HEK293 (cell line): ENCODE results near the gene SLC66A2.

Experiments used
- CTCF ChIP-seq: fragments of 450-650 bp; formaldehyde crosslinking; IDR thresholded peaks from 2 replicates; pipeline ENCODE4 v1.5.1; 2016; ENCODE audit warnings: missing biosample characterization, missing genetic modification characterization
- REST ChIP-seq: fragments of 450-650 bp; formaldehyde crosslinking; IDR thresholded peaks from 2 replicates; pipeline ENCODE4 v1.5.1; 2016; ENCODE audit warnings: missing biosample characterization, missing genetic modification characterization
- SCRT2 ChIP-seq: fragments of 450-650 bp; formaldehyde crosslinking; IDR thresholded peaks from 2 replicates; pipeline ENCODE4 v1.5.1; 2016; ENCODE audit warnings: missing biosample characterization, missing genetic modification characterization
- ZBTB1 ChIP-seq: fragments of 450-650 bp; formaldehyde crosslinking; IDR thresholded peaks from 2 replicates; pipeline ENCODE4 v1.5.1; 2016; ENCODE audit warnings: missing biosample characterization, missing genetic modification characterization
- ZNF146 ChIP-seq: fragments of 450-650 bp; formaldehyde crosslinking; IDR thresholded peaks from 2 replicates; pipeline ENCODE4 v1.5.1; 2016; ENCODE audit warnings: missing biosample characterization, missing genetic modification characterization
- ZNF24 ChIP-seq: fragments of 450-650 bp; formaldehyde crosslinking; IDR thresholded peaks from 2 replicates; pipeline ENCODE4 v1.5.1; 2016; ENCODE audit warnings: missing biosample characterization, missing genetic modification characterization
- ZNF274 ChIP-seq, 2 experiments: fragments of 200-500 bp in 1 of 2; fragments of 450-650 bp in 1 of 2; sonication (Bioruptor generic) in 1 of 2; formaldehyde crosslinking in 1 of 2; IDR thresholded peaks; 2 replicates each; pipeline versions ENCODE4 v1.5.1 to v1.6.1; 2014 to 2016; ENCODE audit warnings: borderline replicate concordance in 1 of 2, inconsistent platforms in 1 of 2, low read length in 1 of 2, missing biosample characterization in 1 of 2, missing genetic modification characterization in 1 of 2
- ZNF341 ChIP-seq: fragments of 450-650 bp; formaldehyde crosslinking; IDR thresholded peaks from 2 replicates; pipeline ENCODE4; 2016; ENCODE audit warnings: low read depth, missing biosample characterization, missing genetic modification characterization
- ZNF580 ChIP-seq: fragments of 450-650 bp; formaldehyde crosslinking; IDR thresholded peaks from 2 replicates; pipeline ENCODE4 v1.5.1; 2016; ENCODE audit warnings: missing biosample characterization, missing genetic modification characterization
- ZNF621 ChIP-seq: fragments of 450-650 bp; formaldehyde crosslinking; IDR thresholded peaks from 2 replicates; pipeline ENCODE4 v1.5.1; 2017; ENCODE audit warnings: missing biosample characterization, missing genetic modification characterization

- TF ChIP-seq CTCF (tag by site-specific recombination) (no peak), ZNF24 (no peak), ZNF146 (no peak), SCRT2 (tag by site-specific recombination) (no peak), ZNF580 (no peak), ZBTB1 (tag by site-specific recombination) (no peak), ZNF341 (no peak), REST (tag by site-specific recombination) (no peak), ZNF274 (IDR thresholded peaks at IDR 0.05; ENCODE audit: low read length) (no peak), ZNF274 (tag by site-specific recombination; IDR thresholded peaks at IDR 0.05; ENCODE audit: borderline replicate concordance) (no peak), ZNF621 (tag by site-specific recombination) (no peak)
Measured at GRCh38 chr18:79931475-79931874, 20.0 kb downstream of the SLC66A2 start.
